HepG2 (cell line): ENCODE data around the gene SFR1. TPM values are rescaled to one million over a fixed set of nuclear protein-coding genes. Genes with fewer than 3 reads are reported as not detected.

Experiments used
- ATRX ChIP-seq: sonication (generic); formaldehyde crosslinking; IDR thresholded peaks from 2 replicates; pipeline ENCODE4 v1.4.0; 2020; ENCODE audit warnings: missing genetic modification reagents, borderline replicate concordance
- BRD4 ChIP-seq: sonication (generic); formaldehyde crosslinking; IDR thresholded peaks from 2 replicates; pipeline ENCODE4 v1.4.0; 2020; ENCODE audit warnings: missing genetic modification reagents
- BRF2 ChIP-seq: sonication (generic); formaldehyde crosslinking; IDR thresholded peaks from 2 replicates; pipeline ENCODE4 v1.8.1; 2022; ENCODE audit warnings: mild to moderate bottlenecking, missing genetic modification reagents
- CBX2 ChIP-seq, 2 experiments: fragments of 200-600 bp in 1 of 2; sonication (generic); formaldehyde crosslinking in 1 of 2; IDR thresholded peaks; 2 replicates each; pipeline versions ENCODE4 v1.7.0 to v1.8.1; 2018 to 2022; ENCODE audit warnings: low read depth in 2 of 2, low read length in 1 of 2, mild to moderate bottlenecking in 1 of 2, missing genetic modification reagents in 1 of 2
- CHD2 ChIP-seq: IDR thresholded peaks from 2 replicates; pipeline ENCODE4 v1.6.1; 2011; ENCODE audit warnings: low read depth, low read length, improper control_type of control experiment
- IRF2 ChIP-seq: IDR thresholded peaks from 2 replicates; pipeline ENCODE4 v1.6.1; 2018; ENCODE audit warnings: missing genetic modification reagents, missing compliant biosample characterization
- NAIF1 ChIP-seq: sonication (generic); formaldehyde crosslinking; IDR thresholded peaks from 2 replicates; pipeline ENCODE4 v1.5.0; 2020; ENCODE audit warnings: mild to moderate bottlenecking, missing genetic modification reagents, borderline replicate concordance
- NCOA1 ChIP-seq: sonication (generic); formaldehyde crosslinking; IDR thresholded peaks from 2 replicates; pipeline ENCODE4 v1.9.0; 2021; ENCODE audit warnings: missing genetic modification reagents
- NPAS2 ChIP-seq: sonication (generic); formaldehyde crosslinking; IDR thresholded peaks from 2 replicates; pipeline ENCODE4 v1.8.0; 2022; ENCODE audit warnings: mild to moderate bottlenecking, missing genetic modification reagents, borderline replicate concordance
- SIX1 ChIP-seq: sonication (generic); formaldehyde crosslinking; IDR thresholded peaks from 2 replicates; pipeline ENCODE4 v1.4.0; 2020; ENCODE audit warnings: missing genetic modification reagents, borderline replicate concordance
- SRSF1 ChIP-seq: fragments of 200-400 bp; formaldehyde crosslinking; optimal IDR thresholded peaks from 2 replicates; pipeline ENCODE3; 2017; ENCODE audit warnings: mild to moderate bottlenecking, low read depth, low read length, moderate library complexity
- ZNF205 ChIP-seq: IDR thresholded peaks from 2 replicates; pipeline ENCODE4 v1.6.1; 2018; ENCODE audit warnings: missing biosample characterization, missing genetic modification reagents
- ZNF232 ChIP-seq: sonication (generic); formaldehyde crosslinking; IDR thresholded peaks from 2 replicates; pipeline ENCODE4 v1.4.0; 2020; ENCODE audit warnings: missing genetic modification reagents, borderline replicate concordance
- ZNF256 ChIP-seq: sonication (generic); formaldehyde crosslinking; conservative IDR thresholded peaks from 2 replicates; pipeline ENCODE4 v1.4.0; 2020; ENCODE audit warnings: missing genetic modification reagents
- ZNF264 ChIP-seq: sonication (generic); formaldehyde crosslinking; IDR thresholded peaks from 2 replicates; pipeline ENCODE4 v1.4.0; 2020; ENCODE audit warnings: missing genetic modification reagents
- ZNF747 ChIP-seq: sonication (generic); formaldehyde crosslinking; IDR thresholded peaks from 2 replicates; pipeline ENCODE4 v1.8.1; 2023; ENCODE audit warnings: missing genetic modification reagents, mild to moderate bottlenecking, borderline replicate concordance
- ZNF784 ChIP-seq: sonication (generic); formaldehyde crosslinking; IDR thresholded peaks from 2 replicates; pipeline ENCODE4 v1.5.1; 2020; ENCODE audit warnings: missing genetic modification reagents, mild to moderate bottlenecking, borderline replicate concordance
- polyA plus RNA-seq, 8 experiments: library from polyadenylated mRNA; depleted of rRNA in 3 of 8; stranded (reverse) in 7 of 8; unstranded in 1 of 8; fragments of >200 nt; fragmentation: Illumina TruSeq in 4 of 8; extraction: Trizol in 4 of 8; gene quantifications; 2 replicates each; pipeline versions ENCODE4 v1.2.1 to v1.2.3, GENCODE V29; 2011 to 2016; ENCODE audit warnings: low read depth in 4 of 8, missing spikeins in 1 of 8, mixed read lengths in 1 of 8; ENCODE audit not compliant: insufficient read depth in 1 of 8
- total RNA-seq, 5 experiments: library from RNA; depleted of rRNA; stranded (reverse); fragments of >200 nt; fragmentation: Illumina TruSeq; extraction: Trizol; gene quantifications; 2 replicates each; pipeline ENCODE4 v1.2.3, GENCODE V29; 2016; ENCODE audit warnings: low read depth in 1 of 5
- TF ChIP-seq, protein P1 (sequence below): sonication (generic); formaldehyde crosslinking; IDR thresholded peaks from 2 replicates; pipeline ENCODE4 v1.8.1; 2023; ENCODE audit warnings: mild to moderate bottlenecking, inconsistent platforms, moderate library complexity, missing genetic modification reagents, borderline replicate concordance
- TF ChIP-seq, protein P2 (sequence below): sonication (generic); formaldehyde crosslinking; conservative IDR thresholded peaks from 2 replicates; pipeline ENCODE4 v1.5.0; 2020; ENCODE audit warnings: missing genetic modification reagents
- TF ChIP-seq, protein P3 (sequence below): sonication (generic); formaldehyde crosslinking; IDR thresholded peaks from 2 replicates; pipeline ENCODE4 v1.4.0; 2020; ENCODE audit warnings: missing genetic modification reagents
- TF ChIP-seq, protein P4 (sequence below): sonication (generic); formaldehyde crosslinking; IDR thresholded peaks from 2 replicates; pipeline ENCODE4 v1.8.0; 2022; ENCODE audit warnings: mild to moderate bottlenecking, missing genetic modification reagents; ENCODE audit not compliant: insufficient replicate concordance

The SFR1 gene
- total and polyA plus RNA-seq, 2 of the 13 experiments (the other 11 are each of a cell fraction or from before 2014, with no cell fraction given): 2.2 to 6.1 TPM

DNA sequence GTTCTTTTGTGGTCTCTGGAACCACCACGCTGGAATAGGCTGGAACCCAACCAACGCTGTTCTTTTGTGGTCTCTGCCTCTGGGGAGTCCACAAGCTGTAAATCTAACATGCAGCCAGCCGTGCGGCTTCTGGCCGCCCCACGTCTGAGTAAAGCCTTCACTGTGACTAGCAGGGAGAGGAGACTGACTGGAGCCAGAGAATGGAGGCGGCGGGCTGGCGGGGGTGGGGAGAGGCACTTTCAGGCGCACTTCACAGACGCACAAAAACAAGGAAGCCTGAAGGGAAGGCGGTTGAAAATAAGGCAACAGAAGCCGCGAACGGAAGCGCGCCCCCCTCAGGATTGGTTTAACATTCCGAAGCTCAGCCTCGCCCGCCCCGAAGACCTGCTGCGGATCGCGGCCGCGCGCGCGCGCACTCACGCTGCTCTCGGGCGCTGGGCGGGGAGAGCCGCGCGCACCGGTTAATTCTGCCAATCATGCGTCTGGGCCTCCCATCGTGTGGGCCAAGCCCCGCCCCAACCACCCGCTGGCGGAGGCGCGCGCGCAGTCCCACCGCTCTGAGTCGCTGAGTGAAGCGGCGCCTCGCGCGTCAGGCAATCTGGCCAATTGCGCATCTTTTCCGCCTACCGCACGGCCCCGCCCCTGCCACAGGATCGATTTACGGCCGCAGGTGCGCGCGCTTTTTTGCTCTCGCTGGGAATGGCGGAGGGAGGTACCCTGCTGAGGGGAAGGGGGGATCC lies at the start of gene SFR1 (continued):
- TF ChIP-seq SIX1 (CRISPR knock-in tag): no peak
- no peak for TF ChIP-seq BRF2
- TF ChIP-seq ZNF264: no peak
- no peak for TF ChIP-seq ATRX (CRISPR knock-in tag)
- TF ChIP-seq CHD2: no peak
- TF ChIP-seq, protein P1, sequence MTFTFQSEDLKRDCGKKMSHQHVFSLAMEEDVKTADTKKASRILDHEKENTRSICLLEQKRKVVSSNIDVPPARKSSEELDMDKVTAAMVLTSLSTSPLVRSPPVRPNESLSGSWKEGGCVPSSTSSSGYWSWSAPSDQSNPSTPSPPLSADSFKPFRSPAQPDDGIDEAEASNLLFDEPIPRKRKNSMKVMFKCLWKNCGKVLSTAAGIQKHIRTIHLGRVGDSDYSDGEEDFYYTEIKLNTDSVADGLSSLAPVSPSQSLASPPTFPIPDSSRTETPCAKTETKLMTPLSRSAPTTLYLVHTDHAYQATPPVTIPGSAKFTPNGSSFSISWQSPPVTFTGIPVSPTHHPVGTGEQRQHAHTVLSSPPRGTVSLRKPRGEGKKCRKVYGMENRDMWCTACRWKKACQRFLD (CRISPR knock-in tag): no peak
- TF ChIP-seq ZNF747 (CRISPR knock-in tag): no peak
- no peak for TF ChIP-seq NAIF1 (CRISPR knock-in tag)
- no peak for TF ChIP-seq NPAS2 (CRISPR knock-in tag)
- peak; percentile 15; the same call in 1 of the 2 replicates for TF ChIP-seq NCOA1 (CRISPR knock-in tag)
- no peak for TF ChIP-seq CBX2 (IDR thresholded peaks at IDR 0.05; ENCODE audit: low read depth, low read length)
- 0 out of 2 replicates have a peak, but pooled peaks have one; percentile 47 for TF ChIP-seq CBX2 (CRISPR knock-in tag; IDR thresholded peaks at IDR 0.05; ENCODE audit: low read depth)
- no peak for TF ChIP-seq ZNF232 (CRISPR knock-in tag)
- TF ChIP-seq ZNF256: no peak
- no peak for TF ChIP-seq SRSF1
- no peak for TF ChIP-seq ZNF205 (CRISPR knock-in tag)
- peak; percentile 82 for TF ChIP-seq IRF2 (CRISPR knock-in tag)
- TF ChIP-seq ZNF784: no peak
- TF ChIP-seq, protein P2, sequence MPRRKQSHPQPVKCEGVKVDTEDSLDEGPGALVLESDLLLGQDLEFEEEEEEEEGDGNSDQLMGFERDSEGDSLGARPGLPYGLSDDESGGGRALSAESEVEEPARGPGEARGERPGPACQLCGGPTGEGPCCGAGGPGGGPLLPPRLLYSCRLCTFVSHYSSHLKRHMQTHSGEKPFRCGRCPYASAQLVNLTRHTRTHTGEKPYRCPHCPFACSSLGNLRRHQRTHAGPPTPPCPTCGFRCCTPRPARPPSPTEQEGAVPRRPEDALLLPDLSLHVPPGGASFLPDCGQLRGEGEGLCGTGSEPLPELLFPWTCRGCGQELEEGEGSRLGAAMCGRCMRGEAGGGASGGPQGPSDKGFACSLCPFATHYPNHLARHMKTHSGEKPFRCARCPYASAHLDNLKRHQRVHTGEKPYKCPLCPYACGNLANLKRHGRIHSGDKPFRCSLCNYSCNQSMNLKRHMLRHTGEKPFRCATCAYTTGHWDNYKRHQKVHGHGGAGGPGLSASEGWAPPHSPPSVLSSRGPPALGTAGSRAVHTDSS (CRISPR knock-in tag): no peak
- TF ChIP-seq, protein P3, sequence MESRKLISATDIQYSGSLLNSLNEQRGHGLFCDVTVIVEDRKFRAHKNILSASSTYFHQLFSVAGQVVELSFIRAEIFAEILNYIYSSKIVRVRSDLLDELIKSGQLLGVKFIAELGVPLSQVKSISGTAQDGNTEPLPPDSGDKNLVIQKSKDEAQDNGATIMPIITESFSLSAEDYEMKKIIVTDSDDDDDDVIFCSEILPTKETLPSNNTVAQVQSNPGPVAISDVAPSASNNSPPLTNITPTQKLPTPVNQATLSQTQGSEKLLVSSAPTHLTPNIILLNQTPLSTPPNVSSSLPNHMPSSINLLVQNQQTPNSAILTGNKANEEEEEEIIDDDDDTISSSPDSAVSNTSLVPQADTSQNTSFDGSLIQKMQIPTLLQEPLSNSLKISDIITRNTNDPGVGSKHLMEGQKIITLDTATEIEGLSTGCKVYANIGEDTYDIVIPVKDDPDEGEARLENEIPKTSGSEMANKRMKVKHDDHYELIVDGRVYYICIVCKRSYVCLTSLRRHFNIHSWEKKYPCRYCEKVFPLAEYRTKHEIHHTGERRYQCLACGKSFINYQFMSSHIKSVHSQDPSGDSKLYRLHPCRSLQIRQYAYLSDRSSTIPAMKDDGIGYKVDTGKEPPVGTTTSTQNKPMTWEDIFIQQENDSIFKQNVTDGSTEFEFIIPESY: no peak
- no peak; the same call in 1 of the 2 replicates for TF ChIP-seq BRD4 (CRISPR knock-in tag)
- TF ChIP-seq, protein P4, sequence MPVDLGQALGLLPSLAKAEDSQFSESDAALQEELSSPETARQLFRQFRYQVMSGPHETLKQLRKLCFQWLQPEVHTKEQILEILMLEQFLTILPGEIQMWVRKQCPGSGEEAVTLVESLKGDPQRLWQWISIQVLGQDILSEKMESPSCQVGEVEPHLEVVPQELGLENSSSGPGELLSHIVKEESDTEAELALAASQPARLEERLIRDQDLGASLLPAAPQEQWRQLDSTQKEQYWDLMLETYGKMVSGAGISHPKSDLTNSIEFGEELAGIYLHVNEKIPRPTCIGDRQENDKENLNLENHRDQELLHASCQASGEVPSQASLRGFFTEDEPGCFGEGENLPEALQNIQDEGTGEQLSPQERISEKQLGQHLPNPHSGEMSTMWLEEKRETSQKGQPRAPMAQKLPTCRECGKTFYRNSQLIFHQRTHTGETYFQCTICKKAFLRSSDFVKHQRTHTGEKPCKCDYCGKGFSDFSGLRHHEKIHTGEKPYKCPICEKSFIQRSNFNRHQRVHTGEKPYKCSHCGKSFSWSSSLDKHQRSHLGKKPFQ (CRISPR knock-in tag): peak; percentile 75
